ENCODE results near the gene GOLGA1.
"Not testable (repeated sequence)": the region's sequence is repeated elsewhere in the genome, so short reads cannot be mapped to it uniquely, and the experiment has no call there.

The GOLGA1 gene

GRCh38 chr9:124940894-124941678 is at the start of gene GOLGA1:
TSS of gene GOLGA1 (minus strand) at chr9:124941083. CDS start at chr9:124938711, 2,372 bp downstream.
- peak; percentile 91 to 92 for DNase-seq

GRCh38 chr9:124983698-124984097 is 42.8 kb upstream of the GOLGA1 start:
- no peak for DNase-seq

- no peak for DNase-seq
These were observed 39.5 kb upstream of the GOLGA1 start for GRCh38 chr9:124980431-124980830.

GRCh38 chr9:124975131-124975530 is 34.2 kb upstream of the GOLGA1 start:
- no peak for DNase-seq

GRCh38 chr9:124973807-124974206 is 32.9 kb upstream of the GOLGA1 start:
- DNase-seq: no peak

- DNase-seq: no peak
These were observed 31.4 kb upstream of the GOLGA1 start for GRCh38 chr9:124972241-124972770.

- no peak for DNase-seq
These were observed 28.5 kb upstream of the GOLGA1 start for GRCh38 chr9:124969401-124969800.

GRCh38 chr9:124968238-124968637 is 27.4 kb upstream of the GOLGA1 start:
- no peak for DNase-seq

- peak in 1 of 2 experiments; percentile 2 for DNase-seq
These were observed 25.1 kb upstream of the GOLGA1 start for GRCh38 chr9:124965775-124966568.

- DNase-seq: no peak
These were observed 23.7 kb upstream of the GOLGA1 start for GRCh38 chr9:124964604-124965003.

- DNase-seq: no peak
These were observed 23.2 kb upstream of the GOLGA1 start for GRCh38 chr9:124964056-124964455.

- no peak for DNase-seq
These were observed 19.5 kb upstream of the GOLGA1 start for GRCh38 chr9:124960409-124960752.

- DNase-seq: not testable (repeated sequence)
These were observed 19.0 kb upstream of the GOLGA1 start for GRCh38 chr9:124959671-124960408.

- no peak for DNase-seq
These were observed 13.4 kb upstream of the GOLGA1 start for GRCh38 chr9:124954255-124954654.

GRCh38 chr9:124950050-124950718 is 9.3 kb upstream of the GOLGA1 start:
- no peak for DNase-seq

- no peak for DNase-seq
These were observed 8.5 kb upstream of the GOLGA1 start for GRCh38 chr9:124949387-124949786.

- no peak for DNase-seq
These were observed 7.0 kb upstream of the GOLGA1 start for GRCh38 chr9:124947727-124948391.

GRCh38 chr9:124946167-124946566 is 5.3 kb upstream of the GOLGA1 start:
- DNase-seq: no peak

- peak; percentile 49 to 52 for DNase-seq
These were observed 1.0 kb upstream of the GOLGA1 start for GRCh38 chr9:124941679-124942561.

- no peak for DNase-seq
These were observed 376 bp downstream of the GOLGA1 start for GRCh38 chr9:124940521-124940893.

- DNase-seq: no peak
These were observed 939 bp downstream of the GOLGA1 start for GRCh38 chr9:124939944-124940343.

Data from stimulated activated CD4-positive, alpha-beta T cell treated with anti-CD3 and anti-CD28 coated beads, Interleukin-4, amount 100 ng/mL, for 4 hours (primary cell).